ENCODE measurements around the gene LCN9. TPM values are rescaled to one million over a fixed set of nuclear protein-coding genes. Genes with fewer than 3 reads are reported as not detected.

Gene LCN9
- total and polyA plus RNA-seq, 2 of the 4 experiments (the other 2 are of a cell fraction): not detected

DNA sequence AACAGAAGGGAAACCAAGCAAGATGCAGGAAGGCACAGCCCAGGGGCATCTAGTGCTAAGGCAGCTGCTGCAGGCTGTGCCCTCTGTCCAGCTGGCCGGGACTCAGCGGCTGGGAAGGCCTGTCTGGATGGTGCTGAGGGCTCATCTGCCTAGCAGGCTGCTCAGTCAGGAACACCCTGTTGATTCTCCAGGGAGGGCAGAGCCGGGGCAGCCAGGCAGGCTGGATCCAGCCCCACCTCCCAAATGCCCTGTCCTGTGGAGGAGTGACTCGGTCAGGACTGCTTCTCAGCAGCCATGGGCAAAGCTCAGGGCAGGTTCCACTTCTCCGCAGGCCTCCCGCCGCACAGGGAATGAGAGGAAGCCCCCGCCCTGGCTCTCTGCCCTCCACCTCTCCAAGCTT is 7.8 kb upstream of the LCN9 start:
- no peaks in the 10 kb centered on the region for H3K79me1 ChIP-seq (ENCODE audit: low read depth in 1 of 2, low read length in 2 of 2)
- H4K5ac ChIP-seq (ENCODE audit: low read depth, low read length): no peak overlapping the region
- no peak overlapping the region for H3K23ac ChIP-seq (ENCODE audit: low read depth, low read length)
- TF ChIP-seq RFX5 (IDR thresholded peaks at IDR 0.05; ENCODE audit: low read depth, low read length) (no peak), SMC3 (IDR thresholded peaks at IDR 0.05; ENCODE audit: low read depth, low read length) (no peak), CEBPB (IDR thresholded peaks at IDR 0.05; ENCODE audit: low read depth, low read length) (no peak), FOS (IDR thresholded peaks at IDR 0.05; ENCODE audit: low read depth, low read length) (no peak), RAD21 (IDR thresholded peaks at IDR 0.05; ENCODE audit: low read length) (no peak), RCOR1 (IDR thresholded peaks at IDR 0.05; ENCODE audit: insufficient replicate concordance, low read length) (no peak), MAZ (IDR thresholded peaks at IDR 0.05; ENCODE audit: borderline replicate concordance, low read depth, low read length) (no peak), CHD1 (IDR thresholded peaks at IDR 0.05; ENCODE audit: low read depth, low read length) (no peak), POLR2A (IDR thresholded peaks at IDR 0.05; ENCODE audit: low read depth, low read length) (no peak), MAFK (IDR thresholded peaks at IDR 0.05; ENCODE audit: low read depth, low read length) (no peak), BHLHE40 (IDR thresholded peaks at IDR 0.05; ENCODE audit: low read depth, low read length) (no peak), NFE2L2 (IDR thresholded peaks at IDR 0.05; ENCODE audit: low read depth, low read length) (no peak)
- TF ChIP-seq, protein P1, sequence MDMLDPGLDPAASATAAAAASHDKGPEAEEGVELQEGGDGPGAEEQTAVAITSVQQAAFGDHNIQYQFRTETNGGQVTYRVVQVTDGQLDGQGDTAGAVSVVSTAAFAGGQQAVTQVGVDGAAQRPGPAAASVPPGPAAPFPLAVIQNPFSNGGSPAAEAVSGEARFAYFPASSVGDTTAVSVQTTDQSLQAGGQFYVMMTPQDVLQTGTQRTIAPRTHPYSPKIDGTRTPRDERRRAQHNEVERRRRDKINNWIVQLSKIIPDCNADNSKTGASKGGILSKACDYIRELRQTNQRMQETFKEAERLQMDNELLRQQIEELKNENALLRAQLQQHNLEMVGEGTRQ (IDR thresholded peaks at IDR 0.05; ENCODE audit: low read depth, low read length): no peak
- TF ChIP-seq, protein P2, sequence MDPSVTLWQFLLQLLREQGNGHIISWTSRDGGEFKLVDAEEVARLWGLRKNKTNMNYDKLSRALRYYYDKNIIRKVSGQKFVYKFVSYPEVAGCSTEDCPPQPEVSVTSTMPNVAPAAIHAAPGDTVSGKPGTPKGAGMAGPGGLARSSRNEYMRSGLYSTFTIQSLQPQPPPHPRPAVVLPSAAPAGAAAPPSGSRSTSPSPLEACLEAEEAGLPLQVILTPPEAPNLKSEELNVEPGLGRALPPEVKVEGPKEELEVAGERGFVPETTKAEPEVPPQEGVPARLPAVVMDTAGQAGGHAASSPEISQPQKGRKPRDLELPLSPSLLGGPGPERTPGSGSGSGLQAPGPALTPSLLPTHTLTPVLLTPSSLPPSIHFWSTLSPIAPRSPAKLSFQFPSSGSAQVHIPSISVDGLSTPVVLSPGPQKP (IDR thresholded peaks at IDR 0.05; ENCODE audit: borderline replicate concordance, low read depth, low read length): no peak
- TF ChIP-seq, protein P3, sequence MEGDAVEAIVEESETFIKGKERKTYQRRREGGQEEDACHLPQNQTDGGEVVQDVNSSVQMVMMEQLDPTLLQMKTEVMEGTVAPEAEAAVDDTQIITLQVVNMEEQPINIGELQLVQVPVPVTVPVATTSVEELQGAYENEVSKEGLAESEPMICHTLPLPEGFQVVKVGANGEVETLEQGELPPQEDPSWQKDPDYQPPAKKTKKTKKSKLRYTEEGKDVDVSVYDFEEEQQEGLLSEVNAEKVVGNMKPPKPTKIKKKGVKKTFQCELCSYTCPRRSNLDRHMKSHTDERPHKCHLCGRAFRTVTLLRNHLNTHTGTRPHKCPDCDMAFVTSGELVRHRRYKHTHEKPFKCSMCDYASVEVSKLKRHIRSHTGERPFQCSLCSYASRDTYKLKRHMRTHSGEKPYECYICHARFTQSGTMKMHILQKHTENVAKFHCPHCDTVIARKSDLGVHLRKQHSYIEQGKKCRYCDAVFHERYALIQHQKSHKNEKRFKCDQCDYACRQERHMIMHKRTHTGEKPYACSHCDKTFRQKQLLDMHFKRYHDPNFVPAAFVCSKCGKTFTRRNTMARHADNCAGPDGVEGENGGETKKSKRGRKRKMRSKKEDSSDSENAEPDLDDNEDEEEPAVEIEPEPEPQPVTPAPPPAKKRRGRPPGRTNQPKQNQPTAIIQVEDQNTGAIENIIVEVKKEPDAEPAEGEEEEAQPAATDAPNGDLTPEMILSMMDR (conservative IDR thresholded peaks at IDR 0.05; ENCODE audit: low read depth, low read length): no peak
- H2BK120ac ChIP-seq (ENCODE audit: low read depth, low read length): no peak overlapping the region
- dilution Hi-C loops (cut with HindIII; ENCODE audit: low sequenced_read_pairs, unreplicated experiment): no loop called here
- H3K9me1 ChIP-seq (ENCODE audit: insufficient read depth, low read length): no peaks in the 10 kb centered on the region
- H2AK5ac ChIP-seq (ENCODE audit: low read depth, low read length): no peak overlapping the region
- no peaks in the 10 kb centered on the region for H3K4me1 ChIP-seq (ENCODE audit: control insufficient read depth, insufficient read depth, low read length)
- ATAC-seq (ENCODE audit: low read depth) (no peak), DNase-seq (no peak)
- no peak overlapping the region for H3K4me2 ChIP-seq (ENCODE audit: low read depth, low read length)
- H3K4me3 ChIP-seq (ENCODE audit: insufficient read depth, low read depth, low read length): no peak overlapping the region
- no TSS peak for BruUV-seq (replicated peaks)
- intact Hi-C loops (cut with micrococcal nuclease): no loop called here
- H4K20me1 ChIP-seq (ENCODE audit: insufficient read depth, low read length): no peaks in the 10 kb centered on the region
- no peaks in the 10 kb centered on the region for H3K27me3 ChIP-seq (ENCODE audit: control insufficient read depth, insufficient read depth, low read length)
- H3K9ac ChIP-seq (ENCODE audit: low read depth, low read length): no peak overlapping the region
- no peak overlapping the region for H3K56ac ChIP-seq (ENCODE audit: extremely low read depth, insufficient read depth, low read length)
- H2AK9ac ChIP-seq (replicated peaks; ENCODE audit: low read depth, low read length, poor library complexity): no peak overlapping the region
- no peak overlapping the region for H2BK5ac ChIP-seq (ENCODE audit: low read depth, low read length, poor library complexity, severe bottlenecking)
- CTCF ChIA-PET: no interaction called here
- H2BK20ac ChIP-seq (ENCODE audit: low read depth, low read length): no peak overlapping the region
- H3K18ac ChIP-seq (ENCODE audit: low read depth, low read length): no peak overlapping the region
- H3K14ac ChIP-seq (replicated peaks; ENCODE audit: low read depth, low read length): no peak overlapping the region
- no peaks in the 10 kb centered on the region for H3K36me3 ChIP-seq (ENCODE audit: control insufficient read depth, insufficient read depth, low read length)
- no peak overlapping the region for H4K8ac ChIP-seq (ENCODE audit: low read depth in 2 of 2, low read length in 2 of 2)
- 47% methylated on average over 2 of the region's 8 CpGs; no CpG with 5 or more reads in 1 of the 2 experiments for WGBS, 2 experiments (ENCODE audit: extremely low coverage in 2 of 2, insufficient read length in 1 of 2)
- peaks cover 10% of the 10 kb centered on the region for H3K9me3 ChIP-seq (ENCODE audit: control insufficient read depth, insufficient read depth, low read length)
- in situ Hi-C loops (cut with MboI; ENCODE audit: low sequenced_read_pairs): no loop called here
- H4K91ac ChIP-seq (ENCODE audit: insufficient read depth, low read depth, low read length): no peak overlapping the region
- no peak overlapping the region for H2BK15ac ChIP-seq (ENCODE audit: low read depth, low read length)
- POLR2A ChIA-PET (ENCODE audit: unreplicated experiment): no interaction called here
- no peak overlapping the region for H3K4ac ChIP-seq (ENCODE audit: low read depth, low read length)
- no peak overlapping the region for H2AFZ ChIP-seq (replicated peaks; ENCODE audit: low read length, poor library complexity)
- no peak overlapping the region for H3K27ac ChIP-seq (ENCODE audit: insufficient read depth, low read length)
